GM21619 (cell line): ENCODE results near the gene KRT75.

ENCODE experiments used
- ATAC-seq: cut with Tn5 transposase; IDR thresholded peaks from one replicate; pipeline ENCODE4 v1.9.1; 2021; ENCODE audit not compliant: unreplicated experiment

The KRT75 gene

GRCh38 chr12:52440821-52441319 is 6.7 kb upstream of the KRT75 start:
- no peak for ATAC-seq

DNA sequence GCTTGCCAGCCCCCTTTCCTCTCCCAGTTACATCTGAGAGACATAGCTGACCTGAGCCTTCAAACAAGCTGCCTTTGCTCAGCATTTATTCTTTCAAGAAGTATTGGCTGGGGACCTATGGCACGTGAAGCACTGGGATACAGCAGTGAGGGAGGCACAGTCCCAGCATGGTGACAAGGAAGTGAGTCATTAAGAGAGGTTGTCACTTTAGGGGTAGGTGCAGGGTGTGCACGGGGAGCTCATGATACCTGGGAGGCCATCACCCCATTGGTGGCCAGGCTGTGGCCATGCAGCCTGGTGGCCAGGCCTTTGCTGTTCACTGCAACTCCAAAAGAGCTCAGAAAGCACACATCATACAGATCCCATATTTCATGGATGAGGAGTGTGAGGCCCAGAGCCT is 5.7 kb upstream of the KRT75 start:
- no peak for ATAC-seq

GRCh38 chr12:52439420-52439819 is 5.2 kb upstream of the KRT75 start:
- ATAC-seq = no peak

- no peak for ATAC-seq
Measured at GRCh38 chr12:52438305-52439301, 4.4 kb upstream of the KRT75 start.

DNA sequence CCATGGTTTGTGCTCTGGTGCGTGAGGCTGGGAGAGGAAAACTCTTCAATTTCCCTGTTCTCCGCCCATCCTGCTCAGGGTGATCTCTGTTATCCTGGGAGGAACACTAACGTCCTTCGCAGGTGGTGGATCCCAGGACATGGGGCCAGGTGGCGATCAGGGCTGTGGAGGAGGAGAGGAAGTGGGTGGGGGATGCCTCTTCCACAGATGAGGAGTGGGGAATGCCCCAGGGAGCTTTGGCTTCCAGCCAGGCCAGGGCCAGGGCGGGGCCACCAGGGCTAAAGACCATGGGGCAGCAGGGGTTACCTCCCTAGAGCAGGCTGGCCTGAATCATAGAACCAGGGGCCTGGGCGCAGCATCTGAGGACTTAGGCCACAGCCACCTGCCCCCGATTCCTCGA is 3.3 kb upstream of the KRT75 start:
- no peak for ATAC-seq

GRCh38 chr12:52436828-52437474 is 2.8 kb upstream of the KRT75 start:
- ATAC-seq = no peak

DNA sequence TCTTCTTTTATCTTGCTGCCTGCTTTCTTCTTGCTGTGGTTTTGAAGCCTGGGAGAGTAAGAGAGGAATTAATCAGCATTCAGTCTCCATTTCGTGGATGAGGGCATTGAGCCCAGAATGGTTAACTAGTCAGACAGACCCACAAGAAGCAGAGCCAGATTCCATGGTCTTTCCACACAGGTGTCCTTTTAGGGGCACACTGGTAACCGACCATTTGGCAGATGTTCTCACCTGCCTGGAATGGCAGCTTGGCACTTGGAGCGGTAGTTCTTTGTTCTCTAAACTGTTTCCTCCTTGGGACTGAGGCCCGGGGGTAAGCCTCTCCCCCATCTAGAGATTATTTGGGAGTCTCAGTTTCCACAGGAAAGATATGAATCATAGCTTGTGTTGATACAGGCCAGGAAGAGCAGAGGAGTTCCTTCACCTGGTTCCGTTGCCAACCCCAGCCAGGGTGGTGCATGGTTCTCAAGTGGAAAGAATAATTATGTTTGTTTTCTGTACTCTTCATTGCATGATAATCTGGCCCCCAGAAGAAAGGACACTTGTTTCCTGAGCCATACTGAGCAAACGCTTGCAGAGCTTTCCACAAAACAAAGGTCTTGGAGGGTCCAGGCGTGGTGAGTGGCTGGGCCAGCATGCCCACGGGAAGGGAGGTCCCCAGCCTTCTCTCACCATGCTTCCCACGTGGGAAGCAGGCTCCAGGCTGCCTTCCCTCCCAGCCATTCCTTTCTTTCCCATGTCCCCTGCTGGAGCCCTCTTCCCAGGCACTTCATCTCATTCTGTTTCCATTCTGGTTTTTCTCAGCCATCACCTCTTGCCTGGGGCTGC is 2.0 kb upstream of the KRT75 start:
- ATAC-seq = no peak

DNA sequence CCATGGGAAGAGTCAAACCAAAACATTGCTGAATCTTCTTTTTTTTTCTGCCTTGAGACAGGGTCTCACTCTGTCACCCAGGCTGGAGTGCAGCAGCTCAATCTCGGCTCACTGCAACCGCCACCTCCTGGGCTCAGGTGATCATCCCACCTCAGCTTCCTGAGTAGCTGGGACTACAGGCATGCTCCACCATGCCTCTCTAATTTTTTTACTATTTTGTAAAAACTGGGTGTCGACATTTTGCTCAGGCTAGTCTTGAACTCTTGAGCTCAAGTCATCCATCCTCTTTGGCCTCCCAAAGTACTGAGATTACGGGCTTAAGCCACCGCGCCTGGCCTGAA is 1.5 kb upstream of the KRT75 start:
- ATAC-seq = no peak

- ATAC-seq = no peak
Measured at GRCh38 chr12:52434760-52435530, 774 bp upstream of the KRT75 start.

- ATAC-seq = no peak
Measured at GRCh38 chr12:52433501-52434080, 580 bp downstream of the KRT75 start.

GRCh38 chr12:52432559-52433207 is 1.5 kb downstream of the KRT75 start:
- ATAC-seq = no peak

GRCh38 chr12:52428121-52428520 is 6.0 kb downstream of the KRT75 start:
- ATAC-seq = no peak

DNA sequence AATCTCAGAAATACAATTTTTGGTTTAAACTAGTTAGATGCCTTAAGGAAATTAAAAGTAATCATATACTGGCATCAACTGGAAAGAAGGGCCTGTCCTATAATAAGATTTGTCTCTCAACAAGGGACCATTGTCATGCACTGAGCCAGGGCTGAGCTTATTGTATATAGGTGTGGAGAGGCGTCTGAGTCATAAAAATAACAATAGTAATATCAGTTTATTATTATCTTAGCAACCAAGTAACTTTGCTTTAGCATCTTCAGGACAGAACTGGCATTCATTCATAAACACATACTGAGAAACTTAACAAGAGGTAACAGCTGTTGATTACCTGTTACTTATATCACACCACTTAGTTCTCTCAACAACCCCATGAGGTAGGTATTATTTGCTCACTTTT is 7.1 kb downstream of the KRT75 start:
- ATAC-seq = no peak

- ATAC-seq = no peak
Measured at GRCh38 chr12:52426034-52426433, 8.1 kb downstream of the KRT75 start.

DNA sequence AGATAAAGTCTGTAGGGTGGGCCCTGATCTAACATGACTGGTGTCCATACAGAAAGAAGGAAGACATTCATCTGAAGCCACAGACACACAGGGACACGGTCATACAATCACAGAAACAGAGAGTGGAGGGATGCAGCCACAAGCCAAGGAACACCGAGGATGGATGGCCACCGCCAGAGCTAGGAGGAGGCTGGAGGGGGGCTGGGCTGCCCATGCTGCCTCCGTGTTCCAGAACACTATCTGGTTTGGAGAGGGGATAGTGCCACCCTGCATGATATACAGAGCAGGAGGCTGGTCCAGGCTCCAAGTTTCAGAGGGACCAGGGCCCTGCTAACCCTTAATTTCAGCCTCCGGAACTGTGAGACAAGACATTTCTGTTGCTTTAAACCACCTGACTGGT is 8.7 kb downstream of the KRT75 start:
- ATAC-seq = no peak

GRCh38 chr12:52423661-52424500 is 10.3 kb downstream of the KRT75 start:
- no peak for ATAC-seq

GRCh38 chr12:52423035-52423434 is 11.1 kb downstream of the KRT75 start:
- no peak for ATAC-seq

DNA sequence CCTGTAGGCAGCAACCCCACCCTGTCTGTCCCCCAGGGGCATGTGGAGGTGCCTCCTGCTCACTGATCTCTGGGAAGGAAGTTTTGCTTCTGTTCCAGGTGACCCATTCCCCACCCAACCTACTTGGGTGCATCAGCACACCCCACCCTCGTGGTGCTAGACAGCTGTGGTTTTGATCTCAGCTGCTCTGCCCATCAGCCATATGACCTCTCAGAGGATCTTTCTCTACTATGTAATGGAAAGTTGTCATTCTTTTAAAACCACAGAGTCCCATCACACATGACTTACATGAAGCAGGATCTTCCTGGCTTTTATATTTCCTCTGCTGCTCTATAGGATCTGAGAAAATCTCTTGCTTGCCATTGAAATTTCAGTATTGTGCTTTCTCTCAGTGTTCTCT is 14.5 kb downstream of the KRT75 start:
- no peak for ATAC-seq

DNA sequence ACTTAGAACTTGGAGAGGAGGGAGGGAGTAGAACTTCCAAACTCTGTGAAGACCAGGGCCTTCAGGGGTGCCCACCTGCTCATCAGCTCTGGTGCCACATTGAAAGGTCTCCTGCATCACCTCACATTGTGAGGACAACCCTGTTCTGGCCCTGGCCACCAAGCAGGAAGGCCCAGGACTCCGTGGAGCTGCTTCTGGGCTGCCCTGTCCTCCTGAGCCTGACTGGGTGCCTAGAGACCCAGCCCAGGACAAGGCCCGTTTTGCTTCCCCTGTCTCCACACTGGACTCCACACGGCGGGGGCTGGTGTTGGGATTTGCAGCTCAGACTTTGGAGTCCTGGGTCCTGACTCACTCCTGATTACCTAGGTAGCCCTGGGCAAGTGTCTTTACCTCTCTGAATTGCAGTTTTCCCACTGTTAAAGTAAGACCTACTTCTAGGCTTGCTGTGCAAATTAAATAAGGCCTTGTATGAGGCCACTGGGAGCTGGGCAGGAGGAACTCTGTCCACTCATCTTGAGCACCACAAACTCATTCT is 15.5 kb downstream of the KRT75 start:
- no peak for ATAC-seq
